Lower lobe of right lung (tissue), 2 donors: ENCODE results near the gene IMMP2L. TPM values are rescaled to one million over a fixed set of nuclear protein-coding genes. Genes with fewer than 3 reads are reported as not detected.

ENCODE experiments used
- ATAC-seq, 2 donors: fragments of 200-7000 bp; cut with Tn5 transposase; one replicate each; pipeline ENCODE4 v1.9.1; 2020 to 2022; ENCODE audit warnings: mild to moderate bottlenecking in 2 of 2, moderate library complexity in 2 of 2
- DNase-seq: peaks from one replicate; pipeline ENCODE4 v3.0.0-alpha.2; 2020
- H3K27ac ChIP-seq: fragments of 200-600 bp; one replicate; pipeline ENCODE4 v1.8.0; 2022
- H3K27me3 ChIP-seq: fragments of 200-600 bp; one replicate; pipeline ENCODE4 v1.8.0; 2022; ENCODE audit warnings: low read depth
- H3K36me3 ChIP-seq: fragments of 200-600 bp; one replicate; pipeline ENCODE4 v1.8.0; 2022; ENCODE audit warnings: mild to moderate bottlenecking
- H3K4me1 ChIP-seq: fragments of 200-600 bp; one replicate; pipeline ENCODE4 v1.8.0; 2022
- H3K4me3 ChIP-seq: fragments of 200-600 bp; one replicate; pipeline ENCODE4 v1.8.0; 2022; ENCODE audit warnings: mild to moderate bottlenecking
- H3K9me3 ChIP-seq: fragments of 200-600 bp; one replicate; pipeline ENCODE4 v1.8.0; 2022
- CTCF ChIP-seq: fragments of 200-600 bp; IDR thresholded peaks from one replicate; pipeline ENCODE4 v1.8.0; 2022; ENCODE audit warnings: antibody characterized with exemption, mild to moderate bottlenecking
- intact Hi-C: fragments of 100-400 bp; cut with DNase I; formaldehyde crosslinking; loops from one replicate; pipeline ENCODE4 v1.11.0; 2022
- total RNA-seq: library from RNA; stranded (reverse); fragmentation: NEBNext Ultra II Directional; extraction: Animal tissue kit (Norgen Biotek cat#: 25700); gene quantifications from one replicate; pipeline ENCODE4 v1.2.1, GENCODE V29; 2021
- donor health status: DM: no; HTN: yes; CAD: no; lungs with severe emphysema.

IMMP2L gene
- total RNA-seq, 1 donor from 2014 or later: 14.7 TPM

GRCh38 chr7:110960811-110961210 lies 601.5 kb downstream of the IMMP2L start:
- no peak for ATAC-seq

GRCh38 chr7:110948280-110948679 lies 614.0 kb downstream of the IMMP2L start:
- Histone ChIP-seq H3K4me3 (no peak overlapping the region), H3K9me3 (no peaks in the 10 kb centered on the region), H3K36me3 (no peaks in the 10 kb centered on the region), H3K27ac (no peak overlapping the region), H3K27me3 (no peaks in the 10 kb centered on the region), H3K4me1 (no peaks in the 10 kb centered on the region)
- ATAC-seq (no peak), DNase-seq (no peak)
- intact Hi-C loops: no loop called here
- no peak for TF ChIP-seq CTCF

More at GRCh38 chr7:110960811-110961210, 601.5 kb downstream of the IMMP2L start:
- no peaks in the 10 kb centered on the region for H3K27me3 ChIP-seq
- no peak overlapping the region for H3K27ac ChIP-seq
- no peaks in the 10 kb centered on the region for H3K36me3 ChIP-seq
- no peak overlapping the region for H3K4me3 ChIP-seq
- TF ChIP-seq CTCF: no peak
- no peaks in the 10 kb centered on the region for H3K4me1 ChIP-seq
- no peak for DNase-seq
- intact Hi-C loops: no loop called here
- no peaks in the 10 kb centered on the region for H3K9me3 ChIP-seq

GRCh38 chr7:110947408-110947807 lies 614.9 kb downstream of the IMMP2L start:
- Histone ChIP-seq H3K36me3 (no peaks in the 10 kb centered on the region), H3K9me3 (no peaks in the 10 kb centered on the region), H3K27ac (no peak overlapping the region), H3K27me3 (no peaks in the 10 kb centered on the region), H3K4me1 (no peaks in the 10 kb centered on the region), H3K4me3 (no peak overlapping the region)
- intact Hi-C loops: no loop called here
- TF ChIP-seq CTCF: no peak
- DNase-seq: no peak
- no peak for ATAC-seq

GRCh38 chr7:110944966-110945644 lies 617.2 kb downstream of the IMMP2L start:
- intact Hi-C loops: no loop called here
- no peak overlapping the region for H3K4me3 ChIP-seq
- no peaks in the 10 kb centered on the region for H3K4me1 ChIP-seq
- no peak for ATAC-seq
- no peak for DNase-seq
- H3K27me3 ChIP-seq: no peaks in the 10 kb centered on the region
- H3K9me3 ChIP-seq: no peaks in the 10 kb centered on the region
- H3K36me3 ChIP-seq: no peaks in the 10 kb centered on the region
- no peak overlapping the region for H3K27ac ChIP-seq
- no peak for TF ChIP-seq CTCF

- intact Hi-C loops: no loop called here
- no peak for DNase-seq
- no peaks in the 10 kb centered on the region for H3K27me3 ChIP-seq
- H3K4me1 ChIP-seq: no peaks in the 10 kb centered on the region
- ATAC-seq: no peak
- no peak overlapping the region for H3K4me3 ChIP-seq
- H3K36me3 ChIP-seq: no peaks in the 10 kb centered on the region
- no peak for TF ChIP-seq CTCF
- no peak overlapping the region for H3K27ac ChIP-seq
- H3K9me3 ChIP-seq: no peaks in the 10 kb centered on the region
Measured at GRCh38 chr7:110944448-110944847, 617.8 kb downstream of the IMMP2L start.
